Dendritic cell treated with granulocyte-macrophage colony-stimulating factor and Interleukin-4, amounts not matched to agents 40 ng/mL and 50 ng/mL, for 4 days (primary cell): ENCODE data around the gene TMEM25.
"Not testable (repeated sequence)": the region's sequence is repeated elsewhere in the genome, so short reads cannot be mapped to it uniquely, and the experiment has no call there.

Experiments used
- H3K27ac Mint-ChIP-seq: one replicate; pipeline ENCODE4 v1.8.0; 2022; ENCODE audit warnings: mild to moderate bottlenecking, mixed read lengths
- H3K27me3 Mint-ChIP-seq: one replicate; pipeline ENCODE4 v1.8.0; 2022; ENCODE audit warnings: mild to moderate bottlenecking, mixed read lengths
- H3K36me3 Mint-ChIP-seq: one replicate; pipeline ENCODE4 v1.8.0; 2022; ENCODE audit warnings: low read depth, mixed read lengths
- H3K4me1 Mint-ChIP-seq: one replicate; pipeline ENCODE4 v1.8.0; 2022; ENCODE audit warnings: low read depth, mixed read lengths
- H3K4me3 Mint-ChIP-seq: one replicate; pipeline ENCODE4 v1.8.0; 2022; ENCODE audit warnings: mild to moderate bottlenecking, moderate library complexity, mixed read lengths
- H3K9me3 Mint-ChIP-seq: one replicate; pipeline ENCODE4 v1.8.0; 2022; ENCODE audit warnings: mixed read lengths
- intact Hi-C: fragments of 100-400 bp; cut with micrococcal nuclease; formaldehyde crosslinking; loops from one replicate; pipeline ENCODE4 v1.15.0; 2022

Gene TMEM25

DNA sequence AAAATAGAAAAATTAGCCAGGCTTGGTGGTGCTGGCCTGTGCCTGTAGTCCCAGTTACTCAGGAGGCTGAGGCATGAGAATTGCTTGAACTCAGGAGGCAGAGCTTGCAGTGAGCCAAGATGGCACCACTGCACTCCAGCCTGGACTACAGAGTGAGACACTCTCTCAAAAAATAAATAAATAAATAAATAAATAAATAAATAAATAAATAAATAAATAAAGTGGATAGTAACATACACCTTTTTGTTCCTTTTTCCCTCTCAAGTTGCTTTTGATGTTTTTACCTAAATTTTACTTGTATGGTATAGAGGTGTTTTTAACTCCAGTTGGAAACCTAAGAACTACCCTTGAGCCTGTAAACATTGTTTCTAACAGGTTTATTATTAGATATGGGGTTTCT is 47.0 kb downstream of the TMEM25 start:
- H3K27ac Mint-ChIP-seq, H3K27me3 Mint-ChIP-seq, H3K9me3 Mint-ChIP-seq, H3K4me3 Mint-ChIP-seq, intact Hi-C loops: not testable (repeated sequence)
- Mint-ChIP-seq H3K36me3 (peaks cover 41% of the 10 kb centered on the region), H3K4me1 (peaks cover 34% of the 10 kb centered on the region)

DNA sequence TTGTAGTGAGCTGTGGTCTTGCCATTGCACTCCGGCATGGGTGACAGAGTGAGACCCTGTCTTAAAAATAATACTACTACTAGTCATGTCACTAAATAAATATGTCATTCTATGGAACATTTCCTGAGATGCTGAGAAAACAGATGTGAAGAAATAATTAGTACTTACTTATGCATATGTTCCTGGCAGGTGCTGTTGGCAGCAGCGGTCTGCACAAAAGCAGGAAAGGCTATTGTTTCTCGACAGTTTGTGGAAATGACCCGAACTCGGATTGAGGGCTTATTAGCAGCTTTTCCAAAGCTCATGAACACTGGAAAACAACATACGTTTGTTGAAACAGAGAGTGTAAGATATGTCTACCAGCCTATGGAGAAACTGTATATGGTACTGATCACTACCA is 50.1 kb downstream of the TMEM25 start:
- intact Hi-C loops, result no loop called here
- H3K9me3 Mint-ChIP-seq, result no peaks in the 10 kb centered on the region
- H3K4me3 Mint-ChIP-seq, result no peak overlapping the region
- no peak overlapping the region for H3K27ac Mint-ChIP-seq
- H3K4me1 Mint-ChIP-seq, result peaks cover 11% of the 10 kb centered on the region
- no peaks in the 10 kb centered on the region for H3K27me3 Mint-ChIP-seq
- H3K36me3 Mint-ChIP-seq, result peaks cover 61% of the 10 kb centered on the region
